ENCODE results near the gene RMI2.

The RMI2 gene

GRCh38 chr16:11386054-11386680 lies 40.9 kb downstream of the RMI2 start:
- FAIRE-seq = no peak

GRCh38 chr16:11386791-11387546 lies 41.7 kb downstream of the RMI2 start:
- FAIRE-seq = no peak

GRCh38 chr16:11389083-11389482 lies 43.8 kb downstream of the RMI2 start:
- FAIRE-seq = no peak

- no peak for FAIRE-seq
Measured at GRCh38 chr16:11389631-11390565, 44.6 kb downstream of the RMI2 start.

- no peak for FAIRE-seq
Measured at GRCh38 chr16:11390573-11391495, 45.6 kb downstream of the RMI2 start.

GRCh38 chr16:11391576-11391975 lies 46.3 kb downstream of the RMI2 start:
- FAIRE-seq = no peak

GRCh38 chr16:11392041-11392581 lies 46.9 kb downstream of the RMI2 start:
- no peak for FAIRE-seq

GRCh38 chr16:11393366-11393765 lies 48.1 kb downstream of the RMI2 start:
- FAIRE-seq = no peak

GRCh38 chr16:11393861-11394592 lies 48.8 kb downstream of the RMI2 start:
- no peak for FAIRE-seq

- no peak for FAIRE-seq
Measured at GRCh38 chr16:11394593-11394960, 49.3 kb downstream of the RMI2 start.

- FAIRE-seq = no peak
Measured at GRCh38 chr16:11395008-11395948, 50.0 kb downstream of the RMI2 start.

- no peak for FAIRE-seq
Measured at GRCh38 chr16:11395949-11396240, 50.6 kb downstream of the RMI2 start.

- no peak for FAIRE-seq
Measured at GRCh38 chr16:11396241-11397048, 51.2 kb downstream of the RMI2 start.

- no peak for FAIRE-seq
Measured at GRCh38 chr16:11398136-11398535, 52.9 kb downstream of the RMI2 start.

GRCh38 chr16:11398851-11399250 lies 53.6 kb downstream of the RMI2 start:
- no peak for FAIRE-seq

GRCh38 chr16:11399261-11399831 lies 54.1 kb downstream of the RMI2 start:
- no peak for FAIRE-seq

- no peak for FAIRE-seq
Measured at GRCh38 chr16:11400076-11400475, 54.8 kb downstream of the RMI2 start.
